Measurements from ENCODE around the gene LRRC9.

GRCh38 chr14:60102389-60102788 lies 182.4 kb downstream of the LRRC9 start:
- TF ChIP-seq CTCF (IDR thresholded peaks at IDR 0.05) (no peak), POLR2A (IDR thresholded peaks at IDR 0.05) (no peak)
